Duodenal mucosa (tissue), 2 donors: ENCODE results near the gene TAS1R1.
A peak's percentile ranks its signal among the peaks of the same experiment; 100 is the strongest.

Experiments used
- H3K27ac ChIP-seq: one replicate; pipeline ENCODE4 v1.7.0; 2013; ENCODE audit warnings: low read depth, low read length
- H3K27me3 ChIP-seq, 2 donors: one replicate each; pipeline ENCODE4 v1.7.0; 2013; ENCODE audit warnings: low read length in 2 of 2, control low read depth in 1 of 2; ENCODE audit not compliant: insufficient read depth in 2 of 2, control insufficient read depth in 1 of 2
- H3K36me3 ChIP-seq, 2 donors: one replicate each; pipeline ENCODE4 v1.7.0; 2013; ENCODE audit warnings: low read length in 2 of 2, control low read depth in 1 of 2; ENCODE audit not compliant: insufficient read depth in 2 of 2, control insufficient read depth in 1 of 2
- H3K4me1 ChIP-seq, 2 donors: one replicate each; pipeline ENCODE4 v1.7.0; 2013; ENCODE audit warnings: low read length in 2 of 2, control low read depth in 1 of 2; ENCODE audit not compliant: insufficient read depth in 2 of 2, control insufficient read depth in 1 of 2
- H3K4me3 ChIP-seq, 2 donors: one replicate each; pipeline ENCODE4 v1.7.0; 2013; ENCODE audit warnings: low read length in 2 of 2, low read depth in 1 of 2
- H3K9ac ChIP-seq, 2 donors: one replicate each; pipeline ENCODE4 v1.7.0; 2013; ENCODE audit warnings: low read length in 2 of 2, low read depth in 1 of 2
- H3K9me3 ChIP-seq, 2 donors: one replicate each; pipeline ENCODE4 v1.7.0; 2013; ENCODE audit warnings: low read length in 2 of 2, control low read depth in 1 of 2; ENCODE audit not compliant: control insufficient read depth in 1 of 2

The TAS1R1 gene

GRCh38 chr1:6581561-6582305 is 26.6 kb downstream of the TAS1R1 start:
- H3K9ac ChIP-seq, result peak overlapping the region; percentile 6 to 55
- H3K27me3 ChIP-seq, result no peaks in the 10 kb centered on the region
- H3K36me3 ChIP-seq, result peaks cover 0 to 3% of the 10 kb centered on the region in 2 donors
- H3K9me3 ChIP-seq, result no peaks in the 10 kb centered on the region
- peak overlapping the region; percentile 50 for H3K27ac ChIP-seq
- H3K4me3 ChIP-seq, result peak overlapping the region; percentile 8 to 75
- peaks cover 29 to 41% of the 10 kb centered on the region in 2 donors for H3K4me1 ChIP-seq

GRCh38 chr1:6582370-6582769 is 27.3 kb downstream of the TAS1R1 start:
- Histone ChIP-seq H3K27ac (peak overlapping the region; percentile 50), H3K27me3 (no peaks in the 10 kb centered on the region), H3K4me3 (peak overlapping the region; percentile 8 to 75), H3K9me3 (no peaks in the 10 kb centered on the region), H3K36me3 (peaks cover 0 to 7% of the 10 kb centered on the region in 2 donors), H3K9ac (peak overlapping the region; percentile 6 to 55), H3K4me1 (peaks cover 31 to 42% of the 10 kb centered on the region in 2 donors)

- Histone ChIP-seq H3K27me3 (no peaks in the 10 kb centered on the region), H3K4me1 (peaks cover 36 to 43% of the 10 kb centered on the region in 2 donors), H3K9me3 (no peaks in the 10 kb centered on the region), H3K9ac (no peak overlapping the region), H3K27ac (no peak overlapping the region), H3K4me3 (no peak overlapping the region), H3K36me3 (peaks cover 14 to 28% of the 10 kb centered on the region in 2 donors)
These were observed 29.3 kb downstream of the TAS1R1 start for GRCh38 chr1:6584126-6585080.

- Histone ChIP-seq H3K9ac (no peak overlapping the region), H3K27ac (no peak overlapping the region), H3K36me3 (peaks cover 20 to 36% of the 10 kb centered on the region in 2 donors), H3K4me1 (peaks cover 35 to 40% of the 10 kb centered on the region in 2 donors), H3K27me3 (no peaks in the 10 kb centered on the region), H3K9me3 (no peaks in the 10 kb centered on the region), H3K4me3 (no peak overlapping the region)
These were observed 30.1 kb downstream of the TAS1R1 start for GRCh38 chr1:6585081-6585722.

- Histone ChIP-seq H3K9me3 (no peaks in the 10 kb centered on the region), H3K36me3 (peaks cover 23 to 37% of the 10 kb centered on the region in 2 donors), H3K27me3 (no peaks in the 10 kb centered on the region), H3K27ac (no peak overlapping the region), H3K4me3 (no peak overlapping the region), H3K4me1 (peaks cover 31 to 35% of the 10 kb centered on the region in 2 donors), H3K9ac (no peak overlapping the region)
These were observed 30.7 kb downstream of the TAS1R1 start for GRCh38 chr1:6585841-6586240.

GRCh38 chr1:6586404-6586816 is 31.3 kb downstream of the TAS1R1 start:
- Histone ChIP-seq H3K36me3 (peaks cover 23 to 42% of the 10 kb centered on the region in 2 donors), H3K9me3 (no peaks in the 10 kb centered on the region), H3K9ac (no peak overlapping the region), H3K4me1 (peaks cover 25 to 33% of the 10 kb centered on the region in 2 donors), H3K27ac (no peak overlapping the region), H3K27me3 (no peaks in the 10 kb centered on the region), H3K4me3 (no peak overlapping the region)

GRCh38 chr1:6587261-6588005 is 32.3 kb downstream of the TAS1R1 start:
- Histone ChIP-seq H3K4me1 (peaks cover 15 to 22% of the 10 kb centered on the region in 2 donors), H3K27ac (no peak overlapping the region), H3K9me3 (no peaks in the 10 kb centered on the region), H3K36me3 (peaks cover 23 to 51% of the 10 kb centered on the region in 2 donors), H3K4me3 (no peak overlapping the region), H3K9ac (no peak overlapping the region), H3K27me3 (no peaks in the 10 kb centered on the region)

- Histone ChIP-seq H3K9ac (no peak overlapping the region), H3K4me3 (no peak overlapping the region), H3K27me3 (no peaks in the 10 kb centered on the region), H3K36me3 (peaks cover 30 to 60% of the 10 kb centered on the region in 2 donors), H3K4me1 (peaks cover 12 to 15% of the 10 kb centered on the region in 2 donors), H3K27ac (no peak overlapping the region), H3K9me3 (no peaks in the 10 kb centered on the region)
These were observed 33.2 kb downstream of the TAS1R1 start for GRCh38 chr1:6588128-6588892.
